Smooth muscle cell of the umbilical artery (primary cell): ENCODE data around the gene C19orf67. TPM values are rescaled to one million over a fixed set of nuclear protein-coding genes. Genes with fewer than 3 reads are reported as not detected.

ENCODE experiments used
- total RNA-seq: library from RNA; depleted of rRNA; stranded (reverse); fragments of >200 nt; gene quantifications from 2 replicates; pipeline ENCODE4 v1.2.3, GENCODE V29; 2014

The C19orf67 gene
- not detected in 2 replicates for total RNA-seq

GRCh38 chr19:14085309-14085995 lies at the start of gene C19orf67:
TSS of gene C19orf67 (minus strand) at chr19:14085783. CDS start at chr19:14085627, 156 bp downstream.

GRCh38 chr19:14117668-14118164 lies 32.1 kb upstream of the C19orf67 start, which contains the start of gene PRKACA:
TSS of gene PRKACA (minus strand) at chr19:14117762. CDS start at chr19:14117547, 215 bp downstream.

GRCh38 chr19:14090509-14091080 lies 5.0 kb upstream of the C19orf67 start, which contains the start of gene SAMD1:
TSS of gene SAMD1 (minus strand) at chr19:14090751.

GRCh38 chr19:14072535-14073260 lies 12.9 kb downstream of the C19orf67 start, which contains the start of gene MISP3:
TSS of gene MISP3 (plus strand) at chr19:14072786. CDS start at chr19:14073310, 524 bp downstream.

GRCh38 chr19:14061751-14062557 lies 23.6 kb downstream of the C19orf67 start, which contains the start of gene PALM3:
TSS of gene PALM3 (minus strand) at chr19:14062076. CDS start at chr19:14061980, 96 bp downstream.

GRCh38 chr19:14031719-14032480 lies 53.7 kb downstream of the C19orf67 start, which contains the start of gene IL27RA:
TSS of gene IL27RA (plus strand) at chr19:14031762. CDS start at chr19:14031873, 111 bp downstream.

Other genes with a start within 250 kb of the C19orf67 start
- 0.74 TPM in 1 of 2 replicates, not detected in the other for gene NANOS3, start 208.6 kb downstream of the C19orf67 start, total RNA-seq
- gene BRME1, start 179.7 kb downstream of the C19orf67 start, total RNA-seq: under 0.01 and 0.37 TPM in 2 replicates
- 8.3 and 14.3 TPM in 2 replicates for gene CC2D1A, start 179.6 kb downstream of the C19orf67 start, total RNA-seq
- 3.9 and 4.8 TPM in 2 replicates for gene PODNL1, start 147.4 kb downstream of the C19orf67 start, total RNA-seq
- 4.5 and 11.4 TPM in 2 replicates for gene DCAF15, start 133.3 kb downstream of the C19orf67 start, total RNA-seq
- gene RFX1, start 79.5 kb downstream of the C19orf67 start, total RNA-seq: 2.7 and 7.1 TPM in 2 replicates
- gene RLN3, start 57.6 kb downstream of the C19orf67 start, total RNA-seq: not detected in 2 replicates
- gene IL27RA, start 54.0 kb downstream of the C19orf67 start, total RNA-seq: 4.5 and 14.1 TPM in 2 replicates
- 0.30 and 0.92 TPM in 2 replicates for gene PALM3, start 23.7 kb downstream of the C19orf67 start, total RNA-seq
- 0.78 and 1.2 TPM in 2 replicates for gene MISP3, start 13.0 kb downstream of the C19orf67 start, total RNA-seq
- 16.3 and 29.7 TPM in 2 replicates for gene SAMD1, start 5.0 kb upstream of the C19orf67 start, total RNA-seq
- gene PRKACA, start 32.0 kb upstream of the C19orf67 start, total RNA-seq: 54.9 and 77.4 TPM in 2 replicates
- gene ASF1B, start 50.8 kb upstream of the C19orf67 start, total RNA-seq: 0.89 and 4.8 TPM in 2 replicates
- 1.5 and 5.0 TPM in 2 replicates for gene ADGRL1, start 120.4 kb upstream of the C19orf67 start, total RNA-seq